Heart left ventricle (tissue), 16 donors: ENCODE measurements around the gene TXN. TPM values are rescaled to one million over a fixed set of nuclear protein-coding genes. Genes with fewer than 3 reads are reported as not detected.

ENCODE experiments used
- ATAC-seq, 4 donors: fragments of 200-7000 bp; cut with Tn5 transposase; one replicate each; pipeline ENCODE4 v1.9.1; 2020 to 2022; ENCODE audit warnings: moderate library complexity in 4 of 4, mild to moderate bottlenecking in 3 of 4, moderate number of reproducible peaks in 1 of 4
- DNase-seq, 5 donors: peaks; one replicate each; pipeline ENCODE4 v3.0.0-alpha.2; 2020
- H3K27ac ChIP-seq, 12 donors: fragments of 200-600 bp; sonication (generic) in 4 of 12; one replicate each; pipeline versions ENCODE4 v1.5.0 to v1.8.0; 2016 to 2022; ENCODE audit warnings: mild to moderate bottlenecking in 2 of 12
- H3K27me3 ChIP-seq, 9 donors: fragments of 200-600 bp; sonication (generic) in 2 of 9; one replicate each; pipeline versions ENCODE4 v1.5.1 to v1.8.0; 2016 to 2022; ENCODE audit warnings: mild to moderate bottlenecking in 3 of 9
- H3K36me3 ChIP-seq, 9 donors: fragments of 200-600 bp; sonication (generic) in 2 of 9; one replicate each; pipeline versions ENCODE4 v1.5.0 to v1.8.0; 2018 to 2022; ENCODE audit warnings: mild to moderate bottlenecking in 2 of 9
- H3K4me1 ChIP-seq, 12 donors: fragments of 200-600 bp; sonication (generic) in 4 of 12; one replicate each; pipeline versions ENCODE4 v1.5.0 to v1.8.0; 2016 to 2022; ENCODE audit warnings: mild to moderate bottlenecking in 3 of 12
- H3K4me3 ChIP-seq, 12 donors: fragments of 200-600 bp; sonication (generic) in 4 of 12; one replicate each; pipeline versions ENCODE4 v1.5.0 to v1.8.0; 2017 to 2022; ENCODE audit warnings: mild to moderate bottlenecking in 9 of 12, moderate library complexity in 4 of 12
- H3K9me3 ChIP-seq, 12 donors: fragments of 200-600 bp; sonication (generic) in 4 of 12; one replicate each; pipeline versions ENCODE4 v1.5.0 to v1.8.0; 2016 to 2022; ENCODE audit warnings: mild to moderate bottlenecking in 1 of 12
- POLR2A ChIP-seq, 2 donors: fragments of 450-650 bp; IDR thresholded peaks; one replicate each; pipeline ENCODE4 v1.6.1; 2017; ENCODE audit warnings: antibody characterized with exemption in 2 of 2, mild to moderate bottlenecking in 2 of 2, moderate library complexity in 2 of 2
- WGBS, 4 donors: extraction: QIAGEN DNeasy Blood & Tissue Kit in 2 of 4; methylation state at CpG; one replicate each; pipeline versions ENCODE4 v1.1.5 to v1.1.7; 2013 to 2018; 5-methylcytosine and 5-hydroxymethylcytosine counted together
- intact Hi-C, 10 donors: fragments of 100-400 bp; cut with DNase I; formaldehyde crosslinking; loops; one replicate each; pipeline versions ENCODE4 v1.11.1 to v1.14.2; 2022
- polyA plus RNA-seq, 2 donors: library from polyadenylated mRNA; stranded (reverse); fragments of 200-250 nt; gene quantifications; one replicate each; pipeline ENCODE4 v1.2.3, GENCODE V29; 2013
- total RNA-seq, 9 donors: library from RNA; depleted of rRNA in 2 of 9; stranded (reverse); fragments of >200 nt in 2 of 9; fragmentation: NEBNext Ultra II Directional in 3 of 9; extraction: Animal tissue kit (Norgen Biotek cat#: 25700) in 3 of 9; gene quantifications; one replicate each; pipeline versions ENCODE4 v1.1.0 to v1.2.4, GENCODE V29; 2016 to 2023
- TF ChIP-seq, protein P1 (sequence below), 12 donors: fragments of 200-600 bp; sonication (generic) in 4 of 12; IDR thresholded peaks; one replicate each; pipeline versions ENCODE4 v1.5.0 to v1.8.0; 2018 to 2022; ENCODE audit warnings: antibody characterized with exemption in 12 of 12, mild to moderate bottlenecking in 5 of 12
- donor health status: ischemic (EF 13 %, LVEDD 7.1; RV severe dilation, severe dysfunction).
- donor health status: healthy with polysubstance abuse.
- donor health status: DM: no; HTN: yes; CAD: no.
- donor health status: DM: no; HTN: no; CAD: no.
- donor health status: ischemic (EF 25% LVEDD 6.9; RV normal size, moderate dysfunction).
- donor health status: ischemic (EF 25% LVEDD 5.7; RV mildly dilated, moderate dysfunction).
- donor health status: healthy.
- donor health status: DM: yes; HTN: yes; CAD: no.
- donor health status: ischemic (EF 35%, LVEDD 5.7; RV mildly dilated, moderate dysfunction).
- donor health status: nonischemic (EF 11% LVEDD 7.7; RV severe dilation, severe dysfunction).
- donor health status: DM: yes; HTN: yes; CAD: no.
- donor health status: PGD.
- donor health status: ischemic (EF 29% LVEDD 5.4; RV normal size, mild dysfunction).
- donor health status: nonischemic (EF 23%, LVEDD 6.1; RV moderate dilation, normal function).

Gene TXN
- total and polyA plus RNA-seq, 11 donors: 48.6 to 173 (median 71.7) TPM

DNA sequence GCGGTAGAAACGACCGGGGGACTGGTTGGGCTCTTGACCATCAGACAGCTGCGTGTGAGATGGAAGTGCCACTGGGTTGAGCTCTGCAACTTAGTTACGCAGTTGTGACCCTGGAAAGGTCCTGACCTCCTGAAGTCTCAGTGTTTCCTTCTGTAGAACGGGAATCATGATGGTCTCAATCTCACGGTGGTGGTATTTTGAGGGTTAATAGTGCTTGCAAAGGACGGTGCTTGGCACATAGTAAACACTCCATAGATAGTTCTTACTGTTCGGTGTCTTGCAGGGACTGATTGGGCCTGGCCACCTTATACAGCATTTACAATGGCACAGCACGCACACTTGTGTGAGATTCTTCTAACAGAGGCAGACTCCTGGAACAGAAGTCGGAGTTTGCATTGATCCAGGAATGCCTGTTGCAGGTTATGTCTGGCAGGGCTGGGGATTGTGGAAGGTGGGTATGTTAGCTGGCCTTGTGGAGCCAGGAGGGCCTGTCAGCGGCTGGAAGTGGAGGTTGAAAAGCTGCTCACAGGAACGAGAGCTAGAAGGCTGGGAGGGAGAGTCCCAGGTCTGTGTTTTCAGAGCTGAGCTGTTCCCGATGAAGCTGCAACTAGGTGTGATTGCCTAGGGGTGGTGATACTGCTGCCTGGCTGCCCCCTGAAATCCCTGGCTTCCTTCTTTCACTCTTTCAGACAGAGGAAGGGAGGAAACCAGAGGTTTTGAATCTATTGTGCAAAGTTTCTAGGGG is 962 bp upstream of the TXN start:
- Histone ChIP-seq H3K9me3 (no peaks in the 10 kb centered on the region), H3K4me3 (peak overlapping the region; percentile 47 to 99 (median 86)), H3K4me1 (peaks cover 0 to 52% (median 10%) of the 10 kb centered on the region in 12 donors), H3K27me3 (no peaks in the 10 kb centered on the region), H3K27ac (peak overlapping the region; percentile 54 to 96 (median 88)), H3K36me3 (no peaks in the 10 kb centered on the region)
- intact Hi-C loops: no loop called here
- ATAC-seq: peak; percentile 13 to 27 (median 24)
- DNase-seq: peak in 4 of 5 donors; percentile 23 to 58 (median 42)
- WGBS, 4 donors: 11 to 18% (median 15%) methylated on average over 14 of the region's 14 CpGs
- TF ChIP-seq, protein P1, sequence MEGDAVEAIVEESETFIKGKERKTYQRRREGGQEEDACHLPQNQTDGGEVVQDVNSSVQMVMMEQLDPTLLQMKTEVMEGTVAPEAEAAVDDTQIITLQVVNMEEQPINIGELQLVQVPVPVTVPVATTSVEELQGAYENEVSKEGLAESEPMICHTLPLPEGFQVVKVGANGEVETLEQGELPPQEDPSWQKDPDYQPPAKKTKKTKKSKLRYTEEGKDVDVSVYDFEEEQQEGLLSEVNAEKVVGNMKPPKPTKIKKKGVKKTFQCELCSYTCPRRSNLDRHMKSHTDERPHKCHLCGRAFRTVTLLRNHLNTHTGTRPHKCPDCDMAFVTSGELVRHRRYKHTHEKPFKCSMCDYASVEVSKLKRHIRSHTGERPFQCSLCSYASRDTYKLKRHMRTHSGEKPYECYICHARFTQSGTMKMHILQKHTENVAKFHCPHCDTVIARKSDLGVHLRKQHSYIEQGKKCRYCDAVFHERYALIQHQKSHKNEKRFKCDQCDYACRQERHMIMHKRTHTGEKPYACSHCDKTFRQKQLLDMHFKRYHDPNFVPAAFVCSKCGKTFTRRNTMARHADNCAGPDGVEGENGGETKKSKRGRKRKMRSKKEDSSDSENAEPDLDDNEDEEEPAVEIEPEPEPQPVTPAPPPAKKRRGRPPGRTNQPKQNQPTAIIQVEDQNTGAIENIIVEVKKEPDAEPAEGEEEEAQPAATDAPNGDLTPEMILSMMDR (IDR thresholded peaks at IDR 0.05): no peak
- no peak for TF ChIP-seq POLR2A (IDR thresholded peaks at IDR 0.05)

DNA sequence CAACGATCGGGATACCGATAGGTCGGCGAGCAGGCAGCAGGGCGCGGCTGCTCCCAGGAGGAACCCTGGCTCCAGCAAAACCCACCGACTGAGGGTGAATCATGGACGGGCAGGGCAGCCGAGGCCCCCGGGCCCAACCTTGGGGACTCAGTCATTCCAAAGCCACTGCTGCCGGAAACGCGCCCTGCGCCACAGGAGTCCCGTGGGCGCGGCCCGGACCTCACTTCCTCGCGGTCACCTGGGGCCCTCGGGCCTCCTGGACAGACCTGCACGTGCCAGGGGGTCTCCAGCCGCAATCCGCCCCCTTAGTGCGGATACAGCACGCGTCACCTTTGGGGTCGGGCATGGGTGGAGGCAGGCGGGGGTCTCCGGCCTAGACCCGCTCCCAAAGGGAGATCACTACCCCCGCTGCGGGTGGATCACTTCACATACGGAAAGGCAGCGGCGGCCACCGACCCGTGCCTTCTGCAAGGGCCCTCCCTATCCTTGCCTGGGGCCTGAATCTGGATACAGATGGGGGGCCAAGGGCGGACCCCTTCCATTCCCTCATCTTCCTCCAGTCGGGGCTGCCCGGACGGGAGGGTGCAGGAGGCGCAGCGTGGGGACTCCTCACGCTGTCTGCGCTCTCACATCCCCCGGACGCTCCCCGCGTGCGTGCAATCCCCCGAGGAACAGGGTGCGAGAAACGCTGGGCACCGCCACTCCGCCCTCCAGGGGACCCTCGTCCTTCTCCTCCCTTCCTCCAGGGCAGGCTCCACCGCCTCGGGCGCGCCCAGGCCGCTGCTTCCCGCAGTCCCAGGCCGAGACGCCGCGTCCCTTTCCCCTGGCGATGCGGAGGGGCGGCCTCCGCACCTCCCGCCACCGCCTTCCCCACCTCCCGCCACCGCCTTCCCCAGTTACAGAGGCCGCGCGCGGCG is 586 bp downstream of the TXN start:
- Histone ChIP-seq H3K27ac (peak overlapping the region; percentile 47 to 96 (median 88)), H3K4me1 (peaks cover 0 to 60% (median 10%) of the 10 kb centered on the region in 12 donors), H3K36me3 (peaks cover 0 to 5% (median under 1%) of the 10 kb centered on the region in 9 donors), H3K9me3 (no peaks in the 10 kb centered on the region), H3K4me3 (peak overlapping the region; percentile 47 to 99 (median 86)), H3K27me3 (no peaks in the 10 kb centered on the region)
- WGBS, 4 donors: 0 to 2% (median 1%) methylated on average over 55 to 81 of the region's 81 CpGs
- ATAC-seq (peak; percentile 5 to 63 (median 49)), DNase-seq (peak; percentile 57 to 82 (median 61))
- TF ChIP-seq POLR2A (IDR thresholded peaks at IDR 0.05): no peak
- TF ChIP-seq, protein P1 (IDR thresholded peaks at IDR 0.05): no peak
- intact Hi-C loops: no loop called here

DNA sequence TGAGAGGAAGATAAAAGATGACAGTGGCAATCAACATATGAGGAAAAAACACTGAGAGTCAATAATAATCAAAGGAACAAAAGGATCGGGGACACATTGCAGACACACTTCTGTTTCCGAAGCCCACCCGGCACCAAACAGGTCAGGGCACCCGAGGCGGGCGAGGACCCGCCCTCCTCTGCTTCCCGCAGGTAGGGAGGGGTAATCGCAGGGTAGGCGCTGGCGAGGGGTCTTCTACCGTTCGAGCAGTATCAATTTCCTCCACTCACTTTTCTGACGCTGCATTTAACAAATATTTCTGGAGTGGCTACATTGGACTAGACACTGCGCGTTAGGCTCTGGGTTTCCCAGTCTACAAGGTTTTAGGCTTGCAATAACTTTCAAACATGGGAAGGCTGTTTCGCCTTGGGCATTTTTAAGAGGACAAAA is 1.3 kb downstream of the TXN start:
- peaks cover 0 to 60% (median 10%) of the 10 kb centered on the region in 12 donors for H3K4me1 ChIP-seq
- WGBS, 4 donors: 8 to 33% (median 24%) methylated on average over 17 of the region's 17 CpGs
- no peaks in the 10 kb centered on the region for H3K27me3 ChIP-seq
- intact Hi-C loops: no loop called here
- peak overlapping the region; percentile 47 to 99 (median 86) for H3K4me3 ChIP-seq
- no peaks in the 10 kb centered on the region for H3K9me3 ChIP-seq
- H3K27ac ChIP-seq: peak overlapping the region in 11 of 12 donors; percentile 85 to 96 (median 89)
- ATAC-seq: no peak
- no peak for DNase-seq
- no peak for TF ChIP-seq POLR2A (IDR thresholded peaks at IDR 0.05)
- TF ChIP-seq, protein P1 (IDR thresholded peaks at IDR 0.05): no peak
- H3K36me3 ChIP-seq: peaks cover 0 to 12% (median 8%) of the 10 kb centered on the region in 9 donors
